Neural crest cell (in vitro differentiated cells): Measurements from ENCODE around the gene VPS52. TPM values are rescaled to one million over a fixed set of nuclear protein-coding genes. Genes with fewer than 3 reads are reported as not detected.

ENCODE experiments used
- DNase-seq: peaks from one replicate; pipeline ENCODE4 v3.0.0; 2021; ENCODE audit warnings: low read depth, mixed read lengths, low spot score
- H3K27ac Mint-ChIP-seq: one replicate; pipeline ENCODE4 v1.8.0; 2021; ENCODE audit warnings: mild to moderate bottlenecking, mixed read lengths; ENCODE audit not compliant: unreplicated experiment
- H3K27me3 Mint-ChIP-seq: 2 replicates; pipeline ENCODE4 v1.8.0; 2021; ENCODE audit warnings: low read depth, mild to moderate bottlenecking, mixed read lengths
- H3K36me3 Mint-ChIP-seq: 2 replicates; pipeline ENCODE4 v1.8.0; 2021; ENCODE audit warnings: low read depth, mild to moderate bottlenecking, mixed read lengths
- H3K4me1 Mint-ChIP-seq: 2 replicates; pipeline ENCODE4 v1.8.0; 2021; ENCODE audit warnings: mixed read lengths
- H3K4me3 Mint-ChIP-seq: one replicate; pipeline ENCODE4 v1.8.0; 2021; ENCODE audit warnings: mild to moderate bottlenecking, mixed read lengths
- H3K9me3 Mint-ChIP-seq: 2 replicates; pipeline ENCODE4 v1.8.0; 2021; ENCODE audit warnings: mixed read lengths
- total RNA-seq: library from RNA; stranded (reverse); gene quantifications from 2 replicates; pipeline ENCODE4 v1.2.1, GENCODE V29; 2021
- TF ChIP-seq, protein P1 (sequence below): fragments of 200-600 bp; sonication (generic); conservative IDR thresholded peaks from 2 replicates; pipeline ENCODE4 v1.5.0; 2021; ENCODE audit warnings: antibody characterized with exemption, mild to moderate bottlenecking

VPS52 gene
- total RNA-seq, 1 donor from 2014 or later, result 53.2 TPM

- H3K4me3 Mint-ChIP-seq, result peak overlapping the region; percentile 65
- no peak for DNase-seq
- peaks cover 34% of the 10 kb centered on the region for H3K4me1 Mint-ChIP-seq
- TF ChIP-seq, protein P1, sequence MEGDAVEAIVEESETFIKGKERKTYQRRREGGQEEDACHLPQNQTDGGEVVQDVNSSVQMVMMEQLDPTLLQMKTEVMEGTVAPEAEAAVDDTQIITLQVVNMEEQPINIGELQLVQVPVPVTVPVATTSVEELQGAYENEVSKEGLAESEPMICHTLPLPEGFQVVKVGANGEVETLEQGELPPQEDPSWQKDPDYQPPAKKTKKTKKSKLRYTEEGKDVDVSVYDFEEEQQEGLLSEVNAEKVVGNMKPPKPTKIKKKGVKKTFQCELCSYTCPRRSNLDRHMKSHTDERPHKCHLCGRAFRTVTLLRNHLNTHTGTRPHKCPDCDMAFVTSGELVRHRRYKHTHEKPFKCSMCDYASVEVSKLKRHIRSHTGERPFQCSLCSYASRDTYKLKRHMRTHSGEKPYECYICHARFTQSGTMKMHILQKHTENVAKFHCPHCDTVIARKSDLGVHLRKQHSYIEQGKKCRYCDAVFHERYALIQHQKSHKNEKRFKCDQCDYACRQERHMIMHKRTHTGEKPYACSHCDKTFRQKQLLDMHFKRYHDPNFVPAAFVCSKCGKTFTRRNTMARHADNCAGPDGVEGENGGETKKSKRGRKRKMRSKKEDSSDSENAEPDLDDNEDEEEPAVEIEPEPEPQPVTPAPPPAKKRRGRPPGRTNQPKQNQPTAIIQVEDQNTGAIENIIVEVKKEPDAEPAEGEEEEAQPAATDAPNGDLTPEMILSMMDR, result no peak
- H3K27ac Mint-ChIP-seq, result no peak overlapping the region
- no peaks in the 10 kb centered on the region for H3K9me3 Mint-ChIP-seq
- peaks cover 10% of the 10 kb centered on the region for H3K36me3 Mint-ChIP-seq
- H3K27me3 Mint-ChIP-seq, result peaks cover 3% of the 10 kb centered on the region
Measured at GRCh38 chr6:33251395-33252012, 20.2 kb downstream of the VPS52 start.

GRCh38 chr6:33250731-33251130 is 20.9 kb downstream of the VPS52 start:
- no peak overlapping the region for H3K27ac Mint-ChIP-seq
- no peaks in the 10 kb centered on the region for H3K9me3 Mint-ChIP-seq
- peaks cover 4% of the 10 kb centered on the region for H3K27me3 Mint-ChIP-seq
- TF ChIP-seq, protein P1, result no peak
- no peak for DNase-seq
- H3K4me3 Mint-ChIP-seq, result peak overlapping the region; percentile 87
- peaks cover 8% of the 10 kb centered on the region for H3K36me3 Mint-ChIP-seq
- peaks cover 34% of the 10 kb centered on the region for H3K4me1 Mint-ChIP-seq

GRCh38 chr6:33249732-33250630 is 21.7 kb downstream of the VPS52 start:
- H3K27me3 Mint-ChIP-seq, result peaks cover 4% of the 10 kb centered on the region
- H3K9me3 Mint-ChIP-seq, result no peaks in the 10 kb centered on the region
- H3K36me3 Mint-ChIP-seq, result peaks cover 7% of the 10 kb centered on the region
- DNase-seq, result no peak
- peak overlapping the region; percentile 87 for H3K4me3 Mint-ChIP-seq
- peaks cover 34% of the 10 kb centered on the region for H3K4me1 Mint-ChIP-seq
- TF ChIP-seq, protein P1, result no peak
- H3K27ac Mint-ChIP-seq, result peak overlapping the region; percentile 86

- Mint-ChIP-seq H3K27me3 (peaks cover 4% of the 10 kb centered on the region), H3K9me3 (no peaks in the 10 kb centered on the region), H3K36me3 (peaks cover 7% of the 10 kb centered on the region), H3K27ac (peak overlapping the region; percentile 86), H3K4me1 (peaks cover 34% of the 10 kb centered on the region), H3K4me3 (peak overlapping the region; percentile 87)
- peak; percentile 82 for DNase-seq
- TF ChIP-seq, protein P1, result peak; percentile 12
Measured at GRCh38 chr6:33248932-33249731, 22.5 kb downstream of the VPS52 start.

GRCh38 chr6:33248643-33248931 is 23.1 kb downstream of the VPS52 start:
- Mint-ChIP-seq H3K4me3 (peak overlapping the region; percentile 87), H3K27me3 (peaks cover 9% of the 10 kb centered on the region), H3K4me1 (peaks cover 34% of the 10 kb centered on the region), H3K36me3 (peaks cover 7% of the 10 kb centered on the region), H3K9me3 (no peaks in the 10 kb centered on the region), H3K27ac (peak overlapping the region; percentile 69)
- TF ChIP-seq, protein P1, result peak; percentile 42
- no peak for DNase-seq
